Peyer's patch (tissue), 4 donors: ENCODE data around the gene GPR141.

Source experiments
- POLR2A ChIP-seq, 2 donors: fragments of 450-650 bp; IDR thresholded peaks; one replicate each; pipeline ENCODE4 v1.5.1; 2017; ENCODE audit warnings: antibody characterized with exemption in 2 of 2, mild to moderate bottlenecking in 2 of 2, moderate library complexity in 2 of 2
- TF ChIP-seq, protein P1 (sequence below), 6 experiments: fragments of 450-650 bp in 4 of 6; fragments of 200-600 bp in 2 of 6; sonication (generic) in 1 of 6; IDR thresholded peaks; one replicate each; pipeline ENCODE4 v1.5.1; 2017 to 2019; ENCODE audit warnings: antibody characterized with exemption in 6 of 6, mild to moderate bottlenecking in 3 of 6, moderate library complexity in 1 of 6

DNA sequence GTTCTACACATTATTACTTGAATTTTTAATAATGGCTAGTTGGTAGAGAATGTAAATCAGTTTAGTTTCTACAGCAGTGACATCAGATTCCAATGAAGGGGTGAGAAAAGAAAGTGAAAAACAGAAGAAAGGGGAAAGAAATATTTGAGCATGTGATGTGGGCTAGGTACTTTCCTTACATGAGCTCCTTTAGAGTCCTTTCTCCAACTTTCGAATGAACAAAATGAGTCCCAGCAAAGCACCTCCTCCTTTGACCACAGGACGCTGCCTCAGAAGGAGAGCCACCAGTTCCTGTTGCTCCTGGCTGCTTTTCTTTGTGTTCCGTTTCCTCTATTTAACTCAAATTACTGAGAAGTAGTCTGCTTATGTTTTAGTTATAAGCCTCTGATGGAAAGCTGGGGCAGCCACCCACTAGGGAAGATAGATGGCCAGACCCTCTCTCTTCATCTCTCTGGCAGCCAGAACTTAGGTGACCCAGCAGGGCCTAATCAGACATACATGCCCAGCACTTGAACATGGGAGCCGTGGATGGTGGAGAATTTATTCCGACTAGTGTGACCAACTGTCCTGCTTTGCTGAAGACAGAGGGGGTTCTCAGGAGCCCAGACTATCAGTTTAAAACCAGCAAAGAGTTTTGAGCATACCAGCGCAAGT is 82.4 kb downstream of the GPR141 start:
- TF ChIP-seq POLR2A (IDR thresholded peaks at IDR 0.05) = no peak
- TF ChIP-seq, protein P1, sequence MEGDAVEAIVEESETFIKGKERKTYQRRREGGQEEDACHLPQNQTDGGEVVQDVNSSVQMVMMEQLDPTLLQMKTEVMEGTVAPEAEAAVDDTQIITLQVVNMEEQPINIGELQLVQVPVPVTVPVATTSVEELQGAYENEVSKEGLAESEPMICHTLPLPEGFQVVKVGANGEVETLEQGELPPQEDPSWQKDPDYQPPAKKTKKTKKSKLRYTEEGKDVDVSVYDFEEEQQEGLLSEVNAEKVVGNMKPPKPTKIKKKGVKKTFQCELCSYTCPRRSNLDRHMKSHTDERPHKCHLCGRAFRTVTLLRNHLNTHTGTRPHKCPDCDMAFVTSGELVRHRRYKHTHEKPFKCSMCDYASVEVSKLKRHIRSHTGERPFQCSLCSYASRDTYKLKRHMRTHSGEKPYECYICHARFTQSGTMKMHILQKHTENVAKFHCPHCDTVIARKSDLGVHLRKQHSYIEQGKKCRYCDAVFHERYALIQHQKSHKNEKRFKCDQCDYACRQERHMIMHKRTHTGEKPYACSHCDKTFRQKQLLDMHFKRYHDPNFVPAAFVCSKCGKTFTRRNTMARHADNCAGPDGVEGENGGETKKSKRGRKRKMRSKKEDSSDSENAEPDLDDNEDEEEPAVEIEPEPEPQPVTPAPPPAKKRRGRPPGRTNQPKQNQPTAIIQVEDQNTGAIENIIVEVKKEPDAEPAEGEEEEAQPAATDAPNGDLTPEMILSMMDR (IDR thresholded peaks at IDR 0.05) = no peak
